GM04503 (cell line): Measurements from ENCODE around the gene KCTD6.
A peak's percentile ranks its signal among the peaks of the same experiment; 100 is the strongest.

Source experiments
- DNase-seq: peaks from one replicate; pipeline ENCODE4 v3.0.0-alpha.2; 2012; ENCODE audit warnings: low read depth

KCTD6 gene

GRCh38 chr3:58491506-58492402 is at the start of gene KCTD6:
TSS of gene KCTD6 (plus strand) at chr3:58492096. CDS start at chr3:58498756, 6,660 bp downstream.
- DNase-seq: peak; percentile 49

- no peak for DNase-seq
These were observed 39.7 kb upstream of the KCTD6 start for GRCh38 chr3:58452176-58452575.

- DNase-seq: no peak
These were observed 32.7 kb upstream of the KCTD6 start for GRCh38 chr3:58459160-58459559.

GRCh38 chr3:58462829-58463180 is 29.1 kb upstream of the KCTD6 start:
- no peak for DNase-seq

- peak; percentile 44 for DNase-seq
These were observed 28.5 kb upstream of the KCTD6 start for GRCh38 chr3:58463181-58463941.

- no peak for DNase-seq
These were observed 28.0 kb upstream of the KCTD6 start for GRCh38 chr3:58463942-58464271.

- no peak for DNase-seq
These were observed 27.0 kb upstream of the KCTD6 start for GRCh38 chr3:58464866-58465265.

- DNase-seq: no peak
These were observed 24.9 kb upstream of the KCTD6 start for GRCh38 chr3:58466899-58467563.

GRCh38 chr3:58469096-58469495 is 22.8 kb upstream of the KCTD6 start:
- DNase-seq: no peak

- no peak for DNase-seq
These were observed 21.4 kb upstream of the KCTD6 start for GRCh38 chr3:58470363-58471024.

GRCh38 chr3:58471025-58471887 is 20.6 kb upstream of the KCTD6 start:
- DNase-seq: peak; percentile 55

- no peak for DNase-seq
These were observed 18.6 kb upstream of the KCTD6 start for GRCh38 chr3:58473275-58473674.

GRCh38 chr3:58474348-58474911 is 17.5 kb upstream of the KCTD6 start:
- DNase-seq: no peak

- DNase-seq: no peak
These were observed 16.8 kb upstream of the KCTD6 start for GRCh38 chr3:58474967-58475578.

- no peak for DNase-seq
These were observed 13.1 kb upstream of the KCTD6 start for GRCh38 chr3:58478781-58479180.

GRCh38 chr3:58480309-58480708 is 11.6 kb upstream of the KCTD6 start:
- no peak for DNase-seq

GRCh38 chr3:58482917-58483636 is 8.8 kb upstream of the KCTD6 start:
- DNase-seq: no peak

- DNase-seq: no peak
These were observed 7.7 kb upstream of the KCTD6 start for GRCh38 chr3:58484045-58484721.

- no peak for DNase-seq
These were observed 7.2 kb upstream of the KCTD6 start for GRCh38 chr3:58484722-58485069.
